ENCODE measurements around the gene ZNF526. TPM values are rescaled to one million over a fixed set of nuclear protein-coding genes. Genes with fewer than 3 reads are reported as not detected.

ZNF526 gene
- total and polyA plus RNA-seq, 9 of the 15 experiments (the other 6 are each of a cell fraction or from before 2014, with no cell fraction given), result 1.3 to 17.9 (median 6.2) TPM

DNA sequence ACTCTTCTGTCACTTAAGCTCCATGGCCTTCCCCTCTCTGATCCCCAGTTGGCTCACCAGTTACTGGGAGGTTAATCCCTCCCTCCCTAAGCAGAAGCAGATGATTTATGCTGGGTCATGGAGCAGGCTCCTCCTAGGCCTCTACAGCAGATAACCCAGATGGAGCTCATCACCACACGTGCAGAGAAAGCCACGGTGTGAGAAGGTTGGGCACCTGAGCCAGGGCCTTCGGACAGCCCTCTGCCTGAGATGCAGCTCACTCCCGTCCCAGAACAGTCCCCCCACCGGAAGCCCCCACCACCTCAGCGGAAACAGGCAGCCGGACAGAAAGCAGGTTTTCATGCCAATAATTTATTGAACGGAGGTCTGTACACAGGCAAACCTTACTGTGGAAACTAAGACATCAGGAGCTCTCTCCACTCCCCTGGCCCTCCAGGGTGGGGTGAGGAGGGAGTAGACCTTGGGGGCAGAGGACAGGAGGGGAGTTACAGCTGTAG is 9.8 kb downstream of the ZNF526 start (continued):
- TF ChIP-seq, protein P1, sequence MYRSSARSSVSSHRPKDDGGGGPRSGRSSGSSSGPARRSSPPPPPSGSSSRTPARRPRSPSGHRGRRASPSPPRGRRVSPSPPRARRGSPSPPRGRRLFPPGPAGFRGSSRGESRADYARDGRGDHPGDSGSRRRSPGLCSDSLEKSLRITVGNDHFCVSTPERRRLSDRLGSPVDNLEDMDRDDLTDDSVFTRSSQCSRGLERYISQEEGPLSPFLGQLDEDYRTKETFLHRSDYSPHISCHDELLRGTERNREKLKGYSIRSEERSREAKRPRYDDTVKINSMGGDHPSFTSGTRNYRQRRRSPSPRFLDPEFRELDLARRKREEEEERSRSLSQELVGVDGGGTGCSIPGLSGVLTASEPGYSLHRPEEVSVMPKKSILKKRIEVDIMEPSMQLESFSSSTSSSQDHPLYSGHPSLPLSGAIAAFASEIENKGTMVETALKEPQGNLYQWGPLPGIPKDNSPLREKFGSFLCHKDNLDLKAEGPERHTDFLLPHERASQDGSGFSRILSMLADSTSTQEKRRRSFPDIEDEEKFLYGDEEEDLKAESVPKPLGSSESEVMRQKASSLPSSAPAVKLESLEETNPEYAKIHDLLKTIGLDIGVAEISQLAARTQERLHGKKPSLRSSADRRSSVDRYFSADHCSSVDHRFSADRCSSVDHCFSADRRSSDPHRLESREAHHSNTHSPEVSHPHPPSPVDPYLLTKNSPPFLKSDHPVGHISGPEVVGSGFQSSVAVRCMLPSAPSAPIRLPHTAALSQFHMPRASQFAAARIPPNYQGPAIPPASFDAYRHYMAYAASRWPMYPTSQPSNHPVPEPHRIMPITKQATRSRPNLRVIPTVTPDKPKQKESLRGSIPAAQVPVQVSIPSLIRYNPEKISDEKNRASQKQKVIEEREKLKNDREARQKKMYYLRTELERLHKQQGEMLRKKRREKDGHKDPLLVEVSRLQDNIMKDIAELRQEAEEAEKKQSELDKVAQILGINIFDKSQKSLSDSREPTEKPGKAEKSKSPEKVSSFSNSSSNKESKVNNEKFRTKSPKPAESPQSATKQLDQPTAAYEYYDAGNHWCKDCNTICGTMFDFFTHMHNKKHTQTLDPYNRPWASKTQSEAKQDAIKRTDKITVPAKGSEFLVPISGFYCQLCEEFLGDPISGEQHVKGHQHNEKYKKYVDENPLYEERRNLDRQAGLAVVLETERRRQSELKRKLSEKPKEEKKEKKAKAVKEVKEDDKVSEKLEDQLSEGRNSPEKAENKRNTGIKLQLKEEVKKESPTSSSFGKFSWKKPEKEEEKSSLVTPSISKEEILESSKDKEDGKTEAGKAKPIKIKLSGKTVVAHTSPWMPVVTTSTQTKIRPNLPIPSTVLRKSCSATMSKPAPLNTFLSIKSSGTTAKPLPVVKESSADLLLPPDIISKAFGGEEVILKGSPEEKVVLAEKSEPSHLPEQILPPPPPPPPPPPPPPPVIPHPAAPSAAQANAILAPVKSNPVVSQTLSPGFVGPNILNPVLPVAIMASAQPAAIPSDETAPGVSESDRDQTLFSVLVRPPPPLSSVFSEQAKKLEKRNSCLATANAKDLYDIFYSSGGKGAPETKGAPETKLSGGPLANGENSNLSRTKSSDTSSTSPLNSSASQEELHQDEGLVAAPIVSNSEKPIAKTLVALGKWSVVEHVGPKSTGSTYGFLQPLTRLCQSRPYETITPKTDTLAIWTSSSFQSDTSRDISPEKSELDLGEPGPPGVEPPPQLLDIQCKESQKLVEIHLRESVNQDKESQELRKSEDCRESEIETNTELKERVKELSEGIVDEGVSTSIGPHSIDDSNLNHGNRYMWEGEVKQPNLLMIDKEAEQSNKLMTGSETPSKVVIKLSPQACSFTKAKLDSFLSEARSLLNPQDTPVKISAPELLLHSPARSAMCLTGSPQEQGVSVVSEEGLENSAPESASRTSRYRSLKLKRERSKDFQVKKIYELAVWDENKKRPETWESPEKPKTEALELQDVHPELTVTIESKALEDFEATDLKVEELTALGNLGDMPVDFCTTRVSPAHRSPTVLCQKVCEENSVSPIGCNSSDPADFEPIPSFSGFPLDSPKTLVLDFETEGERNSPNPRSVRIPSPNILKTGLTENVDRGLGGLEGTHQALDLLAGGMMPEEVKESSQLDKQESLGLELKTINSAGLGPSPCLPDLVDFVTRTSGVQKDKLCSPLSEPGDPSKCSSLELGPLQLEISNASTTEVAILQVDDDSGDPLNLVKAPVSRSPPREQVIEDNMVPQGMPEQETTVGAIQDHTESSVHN (IDR thresholded peaks at IDR 0.05; ENCODE audit: borderline replicate concordance in 1 of 2, low read depth in 1 of 2), result no peak
- TF ChIP-seq ELF2 (CRISPR knock-in tag; IDR thresholded peaks at IDR 0.05) (no peak), GTF2A2 (tag; IDR thresholded peaks at IDR 0.05) (no peak), ARHGAP35 (IDR thresholded peaks at IDR 0.05; ENCODE audit: partially characterized antibody) (no peak), FOSL1 (tag; conservative IDR thresholded peaks at IDR 0.05) (no peak), PTBP1 (IDR thresholded peaks at IDR 0.05; ENCODE audit: low read depth, low read length) (no peak), ZNF561 (CRISPR knock-in tag; conservative IDR thresholded peaks at IDR 0.05) (no peak), ZNF253 (CRISPR knock-in tag; conservative IDR thresholded peaks at IDR 0.05) (no peak), MTF1 (CRISPR knock-in tag; IDR thresholded peaks at IDR 0.05; ENCODE audit: borderline replicate concordance) (no peak), ATF1 (CRISPR knock-in tag; IDR thresholded peaks at IDR 0.05) (no peak), ATF1 (tag; IDR thresholded peaks at IDR 0.05) (no peak), BDP1 (IDR thresholded peaks at IDR 0.05; ENCODE audit: insufficient read depth, insufficient read length) (no peak)
- TF ChIP-seq, protein P2, sequence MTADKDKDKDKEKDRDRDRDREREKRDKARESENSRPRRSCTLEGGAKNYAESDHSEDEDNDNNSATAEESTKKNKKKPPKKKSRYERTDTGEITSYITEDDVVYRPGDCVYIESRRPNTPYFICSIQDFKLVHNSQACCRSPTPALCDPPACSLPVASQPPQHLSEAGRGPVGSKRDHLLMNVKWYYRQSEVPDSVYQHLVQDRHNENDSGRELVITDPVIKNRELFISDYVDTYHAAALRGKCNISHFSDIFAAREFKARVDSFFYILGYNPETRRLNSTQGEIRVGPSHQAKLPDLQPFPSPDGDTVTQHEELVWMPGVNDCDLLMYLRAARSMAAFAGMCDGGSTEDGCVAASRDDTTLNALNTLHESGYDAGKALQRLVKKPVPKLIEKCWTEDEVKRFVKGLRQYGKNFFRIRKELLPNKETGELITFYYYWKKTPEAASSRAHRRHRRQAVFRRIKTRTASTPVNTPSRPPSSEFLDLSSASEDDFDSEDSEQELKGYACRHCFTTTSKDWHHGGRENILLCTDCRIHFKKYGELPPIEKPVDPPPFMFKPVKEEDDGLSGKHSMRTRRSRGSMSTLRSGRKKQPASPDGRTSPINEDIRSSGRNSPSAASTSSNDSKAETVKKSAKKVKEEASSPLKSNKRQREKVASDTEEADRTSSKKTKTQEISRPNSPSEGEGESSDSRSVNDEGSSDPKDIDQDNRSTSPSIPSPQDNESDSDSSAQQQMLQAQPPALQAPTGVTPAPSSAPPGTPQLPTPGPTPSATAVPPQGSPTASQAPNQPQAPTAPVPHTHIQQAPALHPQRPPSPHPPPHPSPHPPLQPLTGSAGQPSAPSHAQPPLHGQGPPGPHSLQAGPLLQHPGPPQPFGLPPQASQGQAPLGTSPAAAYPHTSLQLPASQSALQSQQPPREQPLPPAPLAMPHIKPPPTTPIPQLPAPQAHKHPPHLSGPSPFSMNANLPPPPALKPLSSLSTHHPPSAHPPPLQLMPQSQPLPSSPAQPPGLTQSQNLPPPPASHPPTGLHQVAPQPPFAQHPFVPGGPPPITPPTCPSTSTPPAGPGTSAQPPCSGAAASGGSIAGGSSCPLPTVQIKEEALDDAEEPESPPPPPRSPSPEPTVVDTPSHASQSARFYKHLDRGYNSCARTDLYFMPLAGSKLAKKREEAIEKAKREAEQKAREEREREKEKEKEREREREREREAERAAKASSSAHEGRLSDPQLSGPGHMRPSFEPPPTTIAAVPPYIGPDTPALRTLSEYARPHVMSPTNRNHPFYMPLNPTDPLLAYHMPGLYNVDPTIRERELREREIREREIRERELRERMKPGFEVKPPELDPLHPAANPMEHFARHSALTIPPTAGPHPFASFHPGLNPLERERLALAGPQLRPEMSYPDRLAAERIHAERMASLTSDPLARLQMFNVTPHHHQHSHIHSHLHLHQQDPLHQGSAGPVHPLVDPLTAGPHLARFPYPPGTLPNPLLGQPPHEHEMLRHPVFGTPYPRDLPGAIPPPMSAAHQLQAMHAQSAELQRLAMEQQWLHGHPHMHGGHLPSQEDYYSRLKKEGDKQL (CRISPR knock-in tag; IDR thresholded peaks at IDR 0.05; ENCODE audit: borderline replicate concordance), result no peak
- TF ChIP-seq, protein P3, sequence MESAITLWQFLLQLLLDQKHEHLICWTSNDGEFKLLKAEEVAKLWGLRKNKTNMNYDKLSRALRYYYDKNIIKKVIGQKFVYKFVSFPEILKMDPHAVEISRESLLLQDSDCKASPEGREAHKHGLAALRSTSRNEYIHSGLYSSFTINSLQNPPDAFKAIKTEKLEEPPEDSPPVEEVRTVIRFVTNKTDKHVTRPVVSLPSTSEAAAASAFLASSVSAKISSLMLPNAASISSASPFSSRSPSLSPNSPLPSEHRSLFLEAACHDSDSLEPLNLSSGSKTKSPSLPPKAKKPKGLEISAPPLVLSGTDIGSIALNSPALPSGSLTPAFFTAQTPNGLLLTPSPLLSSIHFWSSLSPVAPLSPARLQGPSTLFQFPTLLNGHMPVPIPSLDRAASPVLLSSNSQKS (CRISPR knock-in tag; IDR thresholded peaks at IDR 0.05), result no peak

Measured in K562 (cell line).